HCT116 (cell line): ENCODE results near the gene DNLZ. TPM values are rescaled to one million over a fixed set of nuclear protein-coding genes. Genes with fewer than 3 reads are reported as not detected.

Source experiments
- ATAC-seq: fragments of 200-7000 bp; cut with Tn5 transposase; 2 replicates; pipeline ENCODE4 v1.9.1; 2020; ENCODE audit warnings: mild to moderate bottlenecking, moderate library complexity
- BruUV-seq: library from RNA; stranded (reverse); fragments of 400-500 nt; replicated peaks from 2 replicates; lab custom pipeline; 2021; lab: Mats Ljungman, UMichigan
- CTCF ChIA-PET: fragments of 300-600 bp; sonication (Branson Sonifier 250); formaldehyde crosslinking; loops from one replicate; lab custom pipeline; 2021; ENCODE audit warnings: antibody characterized with exemption; lab: Charles Lee
- POLR2A ChIA-PET: fragments of 300-600, 350-600 bp; sonication (Branson Sonifier 250); formaldehyde crosslinking; loops from one replicate; lab custom pipeline; 2021; ENCODE audit warnings: antibody characterized with exemption; lab: Charles Lee
- RAD21 ChIA-PET, 2 experiments: fragments of 300-600 bp; sonication (Branson Sonifier 250); formaldehyde crosslinking; loops; one replicate each; lab custom pipeline; 2023; ENCODE audit warnings: low total read pairs in 2 of 2; ENCODE audit not compliant: uncharacterized antibody in 2 of 2, unreplicated experiment in 2 of 2, low non-redundant PET in 1 of 2; lab: Charles Lee
- DNase-seq: peaks from one replicate; pipeline ENCODE4 v3.0.0-alpha.2; 2010; ENCODE audit warnings: low read depth, low spot score
- H2AFZ ChIP-seq: fragments of 200-600 bp; shearing (Covaris generic), sonication (generic); 2 replicates; pipeline ENCODE4 v1.6.1; 2017; ENCODE audit warnings: low read depth, mixed run types, mixed read lengths, antibody characterized with exemption, low read length; ENCODE audit not compliant: poor library complexity, severe bottlenecking
- H3K27ac ChIP-seq: 2 replicates; pipeline ENCODE4 v1.5.1; 2012; ENCODE audit warnings: low read depth, low read length
- H3K27me3 ChIP-seq: fragments of 200-600 bp; sonication (generic); 2 replicates; pipeline ENCODE4 v1.6.1; 2016; ENCODE audit warnings: mixed run types, low read length, mixed read lengths; ENCODE audit not compliant: insufficient read depth
- H3K36me3 ChIP-seq, 2 experiments: fragments of 200-500 bp in 1 of 2; fragments of 200-600 bp in 1 of 2; sonication (Bioruptor generic) in 1 of 2; sonication (generic) in 1 of 2; 2 replicates each; pipeline versions ENCODE4 v1.5.1 to v1.6.1; 2014 to 2016; ENCODE audit warnings: low read length in 2 of 2, inconsistent platforms in 1 of 2, mixed read lengths in 1 of 2, mixed run types in 1 of 2; ENCODE audit not compliant: insufficient read depth in 2 of 2, control insufficient read depth in 1 of 2
- H3K4me1 ChIP-seq, 2 experiments: fragments of 200-600 bp in 1 of 2; sonication (generic) in 1 of 2; 2 replicates each; pipeline versions ENCODE4 v1.5.1 to v1.6.1; 2012 to 2017; ENCODE audit warnings: low read length in 2 of 2, inconsistent platforms in 1 of 2, mild to moderate bottlenecking in 1 of 2, mixed read lengths in 1 of 2, mixed run types in 1 of 2, moderate library complexity in 1 of 2; ENCODE audit not compliant: insufficient read depth in 2 of 2, control insufficient read depth in 1 of 2
- H3K4me2 ChIP-seq: fragments of 200-600 bp; sonication (generic); 2 replicates; pipeline ENCODE4 v1.6.1; 2017; ENCODE audit warnings: mixed run types, low read length, mixed read lengths
- H3K4me3 ChIP-seq, 2 experiments: fragments of 200-600 bp in 1 of 2; sonication (generic) in 1 of 2; replicated peaks in 1 of 2; 2 replicates each; pipeline ENCODE4 v1.5.1; 2011 to 2016; ENCODE audit warnings: low read length in 2 of 2, control low read depth in 1 of 2, low read depth in 1 of 2, mild to moderate bottlenecking in 1 of 2, mixed read lengths in 1 of 2, mixed run types in 1 of 2
- H3K79me2 ChIP-seq: fragments of 200-600 bp; sonication (generic); 2 replicates; pipeline ENCODE4 v1.6.1; 2017; ENCODE audit warnings: mild to moderate bottlenecking, mixed run types, low read length, moderate library complexity, mixed read lengths; ENCODE audit not compliant: insufficient read depth
- H3K9ac ChIP-seq: fragments of 200-600 bp; sonication (generic); 2 replicates; pipeline ENCODE4 v1.6.1; 2016; ENCODE audit warnings: low read length, mixed read lengths
- H3K9me2 ChIP-seq: fragments of 200-600 bp; sonication (generic), shearing (Covaris generic); 2 replicates; pipeline ENCODE4 v1.6.1; 2017; ENCODE audit warnings: mixed run types, mild to moderate bottlenecking, moderate library complexity; ENCODE audit not compliant: insufficient read depth
- H3K9me3 ChIP-seq, 2 experiments: fragments of 200-500 bp in 1 of 2; fragments of 200-600 bp in 1 of 2; sonication (Bioruptor generic) in 1 of 2; sonication (generic) in 1 of 2; 2 replicates each; pipeline ENCODE4 v1.6.1; 2014 to 2017; ENCODE audit warnings: low read length in 2 of 2, mixed read lengths in 2 of 2, inconsistent platforms in 1 of 2, low read depth in 1 of 2, mild to moderate bottlenecking in 1 of 2, mixed run types in 1 of 2, moderate library complexity in 1 of 2; ENCODE audit not compliant: control insufficient read depth in 1 of 2, insufficient read depth in 1 of 2
- H4K20me1 ChIP-seq: fragments of 200-600 bp; sonication (generic), shearing (Covaris generic); 2 replicates; pipeline ENCODE4 v1.6.1; 2017; ENCODE audit warnings: mixed run types, mild to moderate bottlenecking, moderate library complexity; ENCODE audit not compliant: insufficient read depth
- EGR1 ChIP-seq: IDR thresholded peaks from 2 replicates; pipeline ENCODE4 v1.6.1; 2012; ENCODE audit warnings: low read depth
- ELF1 ChIP-seq: IDR thresholded peaks from 2 replicates; pipeline ENCODE4 v1.6.1; 2012; ENCODE audit warnings: low read depth, borderline replicate concordance
- EZH2phosphoT487 ChIP-seq: fragments of 200-600 bp; IDR thresholded peaks from 2 replicates; pipeline ENCODE4 v1.6.1; 2018; ENCODE audit warnings: antibody characterized with exemption, borderline replicate concordance
- FOSL1 ChIP-seq: IDR thresholded peaks from 2 replicates; pipeline ENCODE4 v1.6.1; 2012; ENCODE audit warnings: low read depth
- POLR2A ChIP-seq: IDR thresholded peaks from 2 replicates; pipeline ENCODE4 v1.7.0; 2011; ENCODE audit warnings: borderline replicate concordance; ENCODE audit not compliant: insufficient read depth, insufficient read length; ENCODE audit errors: extremely low read depth
- RAD21 ChIP-seq: IDR thresholded peaks from 2 replicates; pipeline ENCODE4 v1.6.1; 2012; ENCODE audit warnings: low read depth, mild to moderate bottlenecking
- SIN3A ChIP-seq: IDR thresholded peaks from 2 replicates; pipeline ENCODE4 v1.6.1; 2012; ENCODE audit warnings: low read depth
- SRF ChIP-seq: IDR thresholded peaks from 2 replicates; pipeline ENCODE4 v1.6.1; 2012; ENCODE audit warnings: low read depth
- TCF7L2 ChIP-seq: IDR thresholded peaks from 2 replicates; pipeline ENCODE4 v1.7.0; 2011; ENCODE audit warnings: borderline replicate concordance, inconsistent platforms; ENCODE audit not compliant: insufficient read depth, insufficient read length; ENCODE audit errors: extremely low read depth
- YY1 ChIP-seq: IDR thresholded peaks from 2 replicates; pipeline ENCODE4 v1.6.1; 2011; ENCODE audit warnings: low read length, low read depth, moderate library complexity, mild to moderate bottlenecking; ENCODE audit not compliant: insufficient replicate concordance; ENCODE audit errors: extremely low read depth
- ZFX ChIP-seq: fragments of 450-650 bp; IDR thresholded peaks from 2 replicates; pipeline ENCODE4 v1.6.1; 2017
- ZNF274 ChIP-seq: fragments of 200-500 bp; sonication (Bioruptor generic); IDR thresholded peaks from 2 replicates; pipeline ENCODE4 v1.6.1; 2014; ENCODE audit warnings: mild to moderate bottlenecking, low read depth, low read length, inconsistent platforms
- intact Hi-C: fragments of 100-400 bp; cut with micrococcal nuclease; formaldehyde crosslinking; loops from 2 replicates; pipeline ENCODE4 v1.10.0; 2022
- total RNA-seq: library from RNA; stranded (reverse); gene quantifications from one replicate; pipeline ENCODE4 v1.2.1, GENCODE V29; 2021; ENCODE audit not compliant: unreplicated experiment
- TF ChIP-seq, protein P1 (sequence below): IDR thresholded peaks from 2 replicates; pipeline ENCODE4 v1.6.1; 2012
- TF ChIP-seq, protein P2 (sequence below): IDR thresholded peaks from 2 replicates; pipeline ENCODE4 v1.6.1; 2011; ENCODE audit warnings: mild to moderate bottlenecking, low read length, moderate library complexity; ENCODE audit not compliant: insufficient replicate concordance; ENCODE audit errors: extremely low read depth
- TF ChIP-seq, protein P3 (sequence below): IDR thresholded peaks from 2 replicates; pipeline ENCODE4 v1.6.1; 2012

DNLZ gene
- total RNA-seq, 1 experiment from 2014 or later, result 21.9 TPM

DNA sequence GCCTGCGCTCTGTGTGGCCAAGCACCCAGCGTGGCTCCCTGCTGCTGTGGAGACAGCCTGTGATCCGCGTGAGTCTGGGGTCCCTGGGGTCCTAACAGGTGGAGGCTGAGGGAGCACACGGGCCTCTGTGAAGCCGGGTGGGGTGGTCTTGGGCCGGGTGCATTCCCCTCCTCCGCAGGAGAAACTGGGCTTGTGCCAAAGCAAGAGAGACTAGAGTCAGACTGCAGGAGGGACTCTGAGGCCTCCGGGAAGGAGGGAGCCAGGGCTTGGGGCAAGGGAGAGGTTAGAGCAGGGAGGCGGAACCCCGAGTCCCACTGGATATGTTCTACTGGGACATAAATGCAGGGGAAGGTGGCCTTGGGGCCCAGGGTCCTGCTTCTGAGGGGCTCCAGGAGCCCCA is 10.5 kb downstream of the DNLZ start:
- Histone ChIP-seq H3K79me2 (no peaks in the 10 kb centered on the region), H3K9ac (no peak overlapping the region), H4K20me1 (no peaks in the 10 kb centered on the region), H3K9me2 (no peaks in the 10 kb centered on the region), H3K4me2 (no peak overlapping the region), H3K36me3 (no peaks in the 10 kb centered on the region; a peak in 1 of 4 replicates), H3K4me3 (no peak overlapping the region), H3K9me3 (no peaks in the 10 kb centered on the region), H2AFZ (no peak overlapping the region), H3K4me1 (peaks cover 9 to 22% of the 10 kb centered on the region in 2 experiments; a peak in 3 of 4 replicates), H3K27me3 (no peaks in the 10 kb centered on the region)
- ATAC-seq, result no peak
- ChIA-PET POLR2A (no interaction called here), RAD21 (no interaction called here), CTCF (no interaction called here)
- no peak for DNase-seq
- intact Hi-C loops, result no loop called here
- no TSS peak for BruUV-seq
- TF ChIP-seq, protein P1, sequence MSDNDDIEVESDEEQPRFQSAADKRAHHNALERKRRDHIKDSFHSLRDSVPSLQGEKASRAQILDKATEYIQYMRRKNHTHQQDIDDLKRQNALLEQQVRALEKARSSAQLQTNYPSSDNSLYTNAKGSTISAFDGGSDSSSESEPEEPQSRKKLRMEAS, result no peak
- TF ChIP-seq POLR2A (no peak), SIN3A (no peak), TCF7L2 (no peak), EGR1 (no peak), ZNF274 (no peak), YY1 (no peak), ELF1 (no peak), SRF (no peak), ZFX (no peak), EZH2phosphoT487 (no peak), RAD21 (no peak), FOSL1 (no peak)
- TF ChIP-seq, protein P2, sequence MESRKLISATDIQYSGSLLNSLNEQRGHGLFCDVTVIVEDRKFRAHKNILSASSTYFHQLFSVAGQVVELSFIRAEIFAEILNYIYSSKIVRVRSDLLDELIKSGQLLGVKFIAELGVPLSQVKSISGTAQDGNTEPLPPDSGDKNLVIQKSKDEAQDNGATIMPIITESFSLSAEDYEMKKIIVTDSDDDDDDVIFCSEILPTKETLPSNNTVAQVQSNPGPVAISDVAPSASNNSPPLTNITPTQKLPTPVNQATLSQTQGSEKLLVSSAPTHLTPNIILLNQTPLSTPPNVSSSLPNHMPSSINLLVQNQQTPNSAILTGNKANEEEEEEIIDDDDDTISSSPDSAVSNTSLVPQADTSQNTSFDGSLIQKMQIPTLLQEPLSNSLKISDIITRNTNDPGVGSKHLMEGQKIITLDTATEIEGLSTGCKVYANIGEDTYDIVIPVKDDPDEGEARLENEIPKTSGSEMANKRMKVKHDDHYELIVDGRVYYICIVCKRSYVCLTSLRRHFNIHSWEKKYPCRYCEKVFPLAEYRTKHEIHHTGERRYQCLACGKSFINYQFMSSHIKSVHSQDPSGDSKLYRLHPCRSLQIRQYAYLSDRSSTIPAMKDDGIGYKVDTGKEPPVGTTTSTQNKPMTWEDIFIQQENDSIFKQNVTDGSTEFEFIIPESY, result no peak
- TF ChIP-seq, protein P3, sequence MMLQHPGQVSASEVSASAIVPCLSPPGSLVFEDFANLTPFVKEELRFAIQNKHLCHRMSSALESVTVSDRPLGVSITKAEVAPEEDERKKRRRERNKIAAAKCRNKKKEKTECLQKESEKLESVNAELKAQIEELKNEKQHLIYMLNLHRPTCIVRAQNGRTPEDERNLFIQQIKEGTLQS, result no peak
- TF ChIP-seq, all 23 proteins: peak for 0
- H3K27ac ChIP-seq, result no peak overlapping the region
